ENCODE results near the gene SFRP2.

DNA sequence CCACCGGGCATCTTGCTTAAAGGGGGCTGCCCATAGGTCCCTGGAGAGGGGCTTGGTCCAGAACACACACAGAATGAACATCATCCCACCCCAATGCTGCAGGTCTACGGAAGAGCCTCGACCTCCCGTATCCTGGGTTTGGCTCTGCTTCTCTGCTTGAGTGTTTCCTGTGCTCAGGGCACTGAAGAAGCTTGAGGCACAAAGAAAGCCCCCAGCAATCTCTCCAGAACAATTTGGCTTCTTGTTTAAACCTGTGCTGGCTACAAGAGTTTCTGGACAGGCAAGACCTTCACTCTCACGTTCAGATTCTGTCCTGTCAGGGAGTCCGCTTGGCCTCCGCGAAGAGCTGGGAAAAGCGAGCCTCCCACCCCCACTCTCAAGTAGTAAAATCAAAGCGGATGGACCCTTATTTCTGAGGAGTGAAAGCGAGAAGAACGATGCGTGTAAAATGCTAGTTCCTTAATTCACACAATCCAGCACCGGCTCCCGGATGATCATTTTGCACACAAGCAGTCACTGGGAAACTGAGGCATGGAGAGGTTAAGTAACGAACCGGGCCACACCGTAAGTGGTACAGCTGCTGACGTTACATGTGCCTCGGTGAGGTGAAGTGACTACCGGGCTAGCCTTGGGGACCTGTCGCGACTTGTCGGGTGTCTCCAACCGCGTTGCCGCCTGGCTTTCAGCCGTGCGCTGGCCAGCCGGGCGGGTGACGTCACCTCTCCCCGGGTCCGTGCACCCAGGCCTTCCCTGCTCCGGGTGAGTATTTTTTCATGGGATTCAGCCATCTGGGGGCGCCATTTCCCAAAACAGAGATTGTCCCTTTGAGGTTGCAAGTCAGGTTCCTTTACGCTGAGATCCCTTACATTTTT is 3.1 kb upstream of the SFRP2 start:
- TF ChIP-seq, protein P1, sequence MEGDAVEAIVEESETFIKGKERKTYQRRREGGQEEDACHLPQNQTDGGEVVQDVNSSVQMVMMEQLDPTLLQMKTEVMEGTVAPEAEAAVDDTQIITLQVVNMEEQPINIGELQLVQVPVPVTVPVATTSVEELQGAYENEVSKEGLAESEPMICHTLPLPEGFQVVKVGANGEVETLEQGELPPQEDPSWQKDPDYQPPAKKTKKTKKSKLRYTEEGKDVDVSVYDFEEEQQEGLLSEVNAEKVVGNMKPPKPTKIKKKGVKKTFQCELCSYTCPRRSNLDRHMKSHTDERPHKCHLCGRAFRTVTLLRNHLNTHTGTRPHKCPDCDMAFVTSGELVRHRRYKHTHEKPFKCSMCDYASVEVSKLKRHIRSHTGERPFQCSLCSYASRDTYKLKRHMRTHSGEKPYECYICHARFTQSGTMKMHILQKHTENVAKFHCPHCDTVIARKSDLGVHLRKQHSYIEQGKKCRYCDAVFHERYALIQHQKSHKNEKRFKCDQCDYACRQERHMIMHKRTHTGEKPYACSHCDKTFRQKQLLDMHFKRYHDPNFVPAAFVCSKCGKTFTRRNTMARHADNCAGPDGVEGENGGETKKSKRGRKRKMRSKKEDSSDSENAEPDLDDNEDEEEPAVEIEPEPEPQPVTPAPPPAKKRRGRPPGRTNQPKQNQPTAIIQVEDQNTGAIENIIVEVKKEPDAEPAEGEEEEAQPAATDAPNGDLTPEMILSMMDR (IDR thresholded peaks at IDR 0.05) = no peak
- TF ChIP-seq POLR2A (IDR thresholded peaks at IDR 0.05) = no peak

Data from stomach (tissue), 4 donors.